ENCODE results near the gene SERPINB4.

GRCh38 chr18:63627819-63628218 is 16.2 kb downstream of the SERPINB4 start:
- TF ChIP-seq CTCF (IDR thresholded peaks at IDR 0.05; ENCODE audit: insufficient read depth, low read length), result no peak
- no peak for TF ChIP-seq POLR2AphosphoS5 (IDR thresholded peaks at IDR 0.05; ENCODE audit: low read depth)
- no peak for TF ChIP-seq REST (IDR thresholded peaks at IDR 0.05; ENCODE audit: insufficient replicate concordance, low read depth)

All from HL-60 (cell line).